Dermis microvascular lymphatic vessel endothelial cell (primary cell): ENCODE results near the gene KIF15. TPM values are rescaled to one million over a fixed set of nuclear protein-coding genes. Genes with fewer than 3 reads are reported as not detected.
"Not testable (repeated sequence)": the region's sequence is repeated elsewhere in the genome, so short reads cannot be mapped to it uniquely, and the experiment has no call there.

Source experiments
- DNase-seq, 2 donors: peaks; one replicate each; pipeline versions ENCODE4 v3.0.0 to v3.0.0-alpha.2; 2010; ENCODE audit warnings: low read depth in 2 of 2
- total RNA-seq: library from RNA; depleted of rRNA; stranded (reverse); fragments of >200 nt; gene quantifications from 2 replicates; pipeline ENCODE4 v1.2.1, GENCODE V29; 2014

KIF15 gene
- total RNA-seq, 1 donor from 2014 or later, result 8.3 TPM

- DNase-seq, result no peak
These were observed 63.8 kb downstream of the KIF15 start for GRCh38 chr3:44825264-44825925.

GRCh38 chr3:44827196-44827595, 65.6 kb downstream of the KIF15 start:
- DNase-seq, result no peak

- no peak for DNase-seq
These were observed 69.6 kb downstream of the KIF15 start for GRCh38 chr3:44831232-44831631.

GRCh38 chr3:44832032-44832431, 70.4 kb downstream of the KIF15 start:
- no peak for DNase-seq

GRCh38 chr3:44832965-44833364, 71.4 kb downstream of the KIF15 start:
- DNase-seq, result no peak

- DNase-seq, result no peak
These were observed 71.8 kb downstream of the KIF15 start for GRCh38 chr3:44833394-44833793.

GRCh38 chr3:44835684-44836083, 74.1 kb downstream of the KIF15 start:
- DNase-seq, result no peak

GRCh38 chr3:44842376-44842775, 80.8 kb downstream of the KIF15 start:
- DNase-seq, result no peak

- peak in 1 of 2 donors; percentile 15 for DNase-seq
These were observed 84.2 kb downstream of the KIF15 start for GRCh38 chr3:44845528-44846520.

- DNase-seq, result peak in 1 of 2 donors; percentile 44
These were observed 87.0 kb downstream of the KIF15 start for GRCh38 chr3:44848634-44849033.

- not testable (repeated sequence) for DNase-seq
These were observed 95.1 kb downstream of the KIF15 start for GRCh38 chr3:44856663-44857062.

- DNase-seq, result no peak
These were observed 98.5 kb downstream of the KIF15 start for GRCh38 chr3:44860117-44860516.

GRCh38 chr3:44861412-44862225, 100.0 kb downstream of the KIF15 start, which contains the start of gene TMEM42:
TMEM42 (plus strand) TSS chr3:44861912; CDS start chr3:44861925, 13 bp downstream.
- DNase-seq, result peak; percentile 84 to 94

GRCh38 chr3:44862226-44862637, 100.6 kb downstream of the KIF15 start:
- peak in 1 of 2 donors; percentile 12 for DNase-seq

GRCh38 chr3:44865272-44866035, 103.9 kb downstream of the KIF15 start:
- DNase-seq, result no peak

GRCh38 chr3:44867421-44868111, 106.0 kb downstream of the KIF15 start:
- no peak for DNase-seq

- no peak for DNase-seq
These were observed 108.9 kb downstream of the KIF15 start for GRCh38 chr3:44870375-44871061.

- no peak for DNase-seq
These were observed 112.7 kb downstream of the KIF15 start, which contains the start of gene TGM4 for GRCh38 chr3:44874308-44874707. TGM4 (plus strand) TSS chr3:44874608; CDS start chr3:44874679, 71 bp downstream.

GRCh38 chr3:44875596-44875995, 114.0 kb downstream of the KIF15 start:
- DNase-seq, result no peak
